ENCODE measurements around the gene TEAD1.

- TF ChIP-seq POLR2A (IDR thresholded peaks at IDR 0.05) (no peak), CTCF (IDR thresholded peaks at IDR 0.05) (no peak)
Measured at GRCh38 chr11:12989428-12990161, 315.4 kb downstream of the TEAD1 start.
